Skeletal muscle tissue (tissue), 4 donors: ENCODE data around the gene MPRIP. TPM values are rescaled to one million over a fixed set of nuclear protein-coding genes. Genes with fewer than 3 reads are reported as not detected.
A peak's percentile ranks its signal among the peaks of the same experiment; 100 is the strongest.

Experiments
- H3K27ac ChIP-seq: one replicate; pipeline ENCODE4 v1.7.0; 2013; ENCODE audit warnings: mild to moderate bottlenecking, low read depth, low read length, inconsistent platforms
- H3K27me3 ChIP-seq, 3 donors: one replicate each; pipeline ENCODE4 v1.7.0; 2013; ENCODE audit warnings: low read length in 3 of 3; ENCODE audit not compliant: control insufficient read depth in 3 of 3, insufficient read depth in 3 of 3
- H3K36me3 ChIP-seq, 3 donors: one replicate each; pipeline ENCODE4 v1.7.0; 2013; ENCODE audit warnings: low read length in 3 of 3; ENCODE audit not compliant: control insufficient read depth in 3 of 3, insufficient read depth in 3 of 3
- H3K4me1 ChIP-seq, 3 donors: one replicate each; pipeline ENCODE4 v1.7.0; 2013; ENCODE audit warnings: low read length in 3 of 3, mild to moderate bottlenecking in 3 of 3; ENCODE audit not compliant: control insufficient read depth in 3 of 3, insufficient read depth in 3 of 3
- H3K4me3 ChIP-seq, 3 donors: one replicate each; pipeline ENCODE4 v1.7.0; 2013; ENCODE audit warnings: low read length in 3 of 3
- H3K9ac ChIP-seq, 3 donors: one replicate each; pipeline ENCODE4 v1.7.0; 2013; ENCODE audit warnings: low read length in 3 of 3, mild to moderate bottlenecking in 3 of 3, moderate library complexity in 2 of 3, low read depth in 1 of 3
- H3K9me3 ChIP-seq, 3 donors: one replicate each; pipeline ENCODE4 v1.7.0; 2013; ENCODE audit warnings: low read length in 3 of 3; ENCODE audit not compliant: control insufficient read depth in 3 of 3
- total RNA-seq: library from RNA; depleted of rRNA; stranded (reverse); fragments of >200 nt; gene quantifications from one replicate; pipeline ENCODE4 v1.2.3, GENCODE V29; 2014
- donor health status: Osteomylitis.

Gene MPRIP
- total RNA-seq, 1 donor from 2014 or later: 79.3 TPM

- H3K27ac ChIP-seq: peak overlapping the region; percentile 44
- H3K9me3 ChIP-seq: no peaks in the 10 kb centered on the region
- no peaks in the 10 kb centered on the region for H3K27me3 ChIP-seq
- no peak overlapping the region for H3K9ac ChIP-seq
- peaks cover 58 to 69% (median 58%) of the 10 kb centered on the region in 3 donors for H3K36me3 ChIP-seq
- H3K4me3 ChIP-seq: no peak overlapping the region
- H3K4me1 ChIP-seq: peaks cover 35 to 62% (median 43%) of the 10 kb centered on the region in 3 donors
Observed at GRCh38 chr17:17147821-17148220, 105.6 kb downstream of the MPRIP start.

- peaks cover 56 to 73% (median 58%) of the 10 kb centered on the region in 3 donors for H3K36me3 ChIP-seq
- H3K9ac ChIP-seq: no peak overlapping the region
- H3K4me3 ChIP-seq: no peak overlapping the region
- no peak overlapping the region for H3K27ac ChIP-seq
- no peaks in the 10 kb centered on the region for H3K9me3 ChIP-seq
- peaks cover 37 to 64% (median 48%) of the 10 kb centered on the region in 3 donors for H3K4me1 ChIP-seq
- no peaks in the 10 kb centered on the region for H3K27me3 ChIP-seq
Observed at GRCh38 chr17:17149520-17150447, 107.5 kb downstream of the MPRIP start.

GRCh38 chr17:17150448-17150800, 108.2 kb downstream of the MPRIP start:
- Histone ChIP-seq H3K4me3 (no peak overlapping the region), H3K9ac (no peak overlapping the region), H3K36me3 (peaks cover 56 to 72% (median 58%) of the 10 kb centered on the region in 3 donors), H3K27me3 (no peaks in the 10 kb centered on the region), H3K9me3 (no peaks in the 10 kb centered on the region), H3K27ac (no peak overlapping the region), H3K4me1 (peaks cover 32 to 58% (median 48%) of the 10 kb centered on the region in 3 donors)

- Histone ChIP-seq H3K9me3 (no peaks in the 10 kb centered on the region), H3K36me3 (peaks cover 56 to 71% (median 59%) of the 10 kb centered on the region in 3 donors)
Observed at GRCh38 chr17:17151055-17151454, 108.8 kb downstream of the MPRIP start.

DNA sequence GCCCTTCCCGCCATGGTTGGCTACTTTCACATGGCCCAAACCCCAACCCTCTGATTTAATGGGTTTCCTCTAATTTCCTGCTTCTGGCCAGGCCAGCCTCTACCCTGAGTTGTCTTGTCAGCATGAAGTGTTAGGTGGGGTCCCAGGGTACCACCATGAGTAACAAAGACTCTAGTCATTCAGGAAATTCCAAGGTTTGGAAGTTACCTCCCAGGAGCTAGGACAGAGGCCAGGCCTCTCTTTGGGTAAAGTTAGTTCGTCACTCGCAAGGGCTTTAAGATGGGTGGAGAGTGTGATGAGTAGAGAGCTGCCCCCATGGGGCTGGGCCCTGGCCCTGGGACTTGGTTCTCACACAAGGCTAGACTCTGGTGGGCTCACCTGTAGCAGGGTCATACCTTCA, 109.3 kb downstream of the MPRIP start:
- Histone ChIP-seq H3K27me3 (no peaks in the 10 kb centered on the region), H3K9ac (peak overlapping the region in 2 of 3 donors; percentile 47 to 50), H3K27ac (peak overlapping the region; percentile 97), H3K4me1 (peaks cover 26 to 59% (median 51%) of the 10 kb centered on the region in 3 donors), H3K36me3 (peaks cover 58 to 71% (median 60%) of the 10 kb centered on the region in 3 donors), H3K9me3 (no peaks in the 10 kb centered on the region), H3K4me3 (peak overlapping the region in 1 of 3 donors; percentile 17)

More at GRCh38 chr17:17151055-17151454, 108.8 kb downstream of the MPRIP start:
- Histone ChIP-seq H3K4me3 (no peak overlapping the region), H3K27ac (peak overlapping the region; percentile 97), H3K9ac (peak overlapping the region in 2 of 3 donors; percentile 47 to 50), H3K27me3 (no peaks in the 10 kb centered on the region), H3K4me1 (peaks cover 30 to 59% (median 51%) of the 10 kb centered on the region in 3 donors)

GRCh38 chr17:17151962-17152361, 109.7 kb downstream of the MPRIP start:
- Histone ChIP-seq H3K9ac (peak overlapping the region; percentile 57 to 60 (median 60)), H3K4me3 (peak overlapping the region in 2 of 3 donors; percentile 17 to 32), H3K27me3 (no peaks in the 10 kb centered on the region), H3K9me3 (no peaks in the 10 kb centered on the region), H3K36me3 (peaks cover 57 to 71% (median 60%) of the 10 kb centered on the region in 3 donors), H3K27ac (peak overlapping the region; percentile 97), H3K4me1 (peaks cover 22 to 55% (median 47%) of the 10 kb centered on the region in 3 donors)

- no peaks in the 10 kb centered on the region for H3K9me3 ChIP-seq
- peaks cover 57 to 71% (median 60%) of the 10 kb centered on the region in 3 donors for H3K36me3 ChIP-seq
- H3K4me3 ChIP-seq: peak overlapping the region in 2 of 3 donors; percentile 14 to 32
- peak overlapping the region; percentile 97 for H3K27ac ChIP-seq
- H3K9ac ChIP-seq: peak overlapping the region; percentile 57 to 60 (median 60)
- no peaks in the 10 kb centered on the region for H3K27me3 ChIP-seq
- peaks cover 22 to 50% (median 43%) of the 10 kb centered on the region in 3 donors for H3K4me1 ChIP-seq
Observed at GRCh38 chr17:17152385-17152784, 110.1 kb downstream of the MPRIP start.

- peak overlapping the region; percentile 97 for H3K27ac ChIP-seq
- peak overlapping the region in 2 of 3 donors; percentile 10 to 57 for H3K9ac ChIP-seq
- peaks cover 22 to 48% (median 39%) of the 10 kb centered on the region in 3 donors for H3K4me1 ChIP-seq
- H3K4me3 ChIP-seq: no peak overlapping the region
- peaks cover 50 to 65% (median 59%) of the 10 kb centered on the region in 3 donors for H3K36me3 ChIP-seq
- H3K27me3 ChIP-seq: no peaks in the 10 kb centered on the region
- H3K9me3 ChIP-seq: no peaks in the 10 kb centered on the region
Observed at GRCh38 chr17:17153071-17153470, 110.8 kb downstream of the MPRIP start.

- no peak overlapping the region for H3K27ac ChIP-seq
- H3K9ac ChIP-seq: no peak overlapping the region
- no peaks in the 10 kb centered on the region for H3K27me3 ChIP-seq
- H3K9me3 ChIP-seq: no peaks in the 10 kb centered on the region
- no peak overlapping the region for H3K4me3 ChIP-seq
- H3K4me1 ChIP-seq: peaks cover 22 to 43% (median 37%) of the 10 kb centered on the region in 3 donors
- H3K36me3 ChIP-seq: peaks cover 52 to 64% (median 64%) of the 10 kb centered on the region in 3 donors
Observed at GRCh38 chr17:17153709-17154108, 111.5 kb downstream of the MPRIP start.

DNA sequence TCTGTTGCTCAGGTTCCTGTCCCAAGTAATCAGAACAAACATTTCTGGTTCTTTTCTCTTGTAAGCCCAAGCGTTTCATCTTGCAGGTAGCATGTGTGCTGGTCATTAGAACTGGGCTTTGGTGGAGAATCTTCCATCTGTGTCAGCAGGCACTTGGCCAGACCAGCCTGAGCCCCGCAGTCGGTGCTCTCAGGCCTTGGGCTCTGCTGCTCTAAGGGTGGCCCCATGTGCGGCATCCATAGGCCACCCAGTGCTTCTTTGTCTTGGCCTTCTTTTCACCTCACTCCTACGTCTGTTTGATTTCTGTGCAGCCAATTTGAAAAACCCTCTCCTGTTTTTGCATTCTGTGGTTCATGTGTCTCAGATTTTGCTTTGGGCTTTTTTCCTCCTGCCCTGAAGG, 112.3 kb downstream of the MPRIP start:
- Histone ChIP-seq H3K27me3 (no peaks in the 10 kb centered on the region), H3K27ac (no peak overlapping the region), H3K36me3 (peaks cover 60 to 72% (median 70%) of the 10 kb centered on the region in 3 donors), H3K4me3 (no peak overlapping the region), H3K4me1 (peaks cover 22 to 42% (median 41%) of the 10 kb centered on the region in 3 donors), H3K9ac (no peak overlapping the region), H3K9me3 (no peaks in the 10 kb centered on the region)
